Fibroblast of skin of back (primary cell): ENCODE data around the gene CHRNA7. TPM values are rescaled to one million over a fixed set of nuclear protein-coding genes. Genes with fewer than 3 reads are reported as not detected.
A peak's percentile ranks its signal among the peaks of the same experiment; 100 is the strongest.

Experiments
- DNase-seq: peaks from one replicate; pipeline ENCODE4 v3.0.0-alpha.2; 2013
- polyA plus RNA-seq, 2 experiments: library from polyadenylated mRNA; unstranded; fragments of 120-200 nt; gene quantifications; one replicate each; pipeline ENCODE4 v1.2.1, GENCODE V29; 2013; ENCODE audit not compliant: insufficient read length in 2 of 2

CHRNA7 gene
- polyA plus RNA-seq (2013, experiment 1 of 2; ENCODE audit: insufficient read length) = 0.55 TPM
- polyA plus RNA-seq (2013, experiment 2 of 2; ENCODE audit: insufficient read length) = 0.64 TPM

DNA sequence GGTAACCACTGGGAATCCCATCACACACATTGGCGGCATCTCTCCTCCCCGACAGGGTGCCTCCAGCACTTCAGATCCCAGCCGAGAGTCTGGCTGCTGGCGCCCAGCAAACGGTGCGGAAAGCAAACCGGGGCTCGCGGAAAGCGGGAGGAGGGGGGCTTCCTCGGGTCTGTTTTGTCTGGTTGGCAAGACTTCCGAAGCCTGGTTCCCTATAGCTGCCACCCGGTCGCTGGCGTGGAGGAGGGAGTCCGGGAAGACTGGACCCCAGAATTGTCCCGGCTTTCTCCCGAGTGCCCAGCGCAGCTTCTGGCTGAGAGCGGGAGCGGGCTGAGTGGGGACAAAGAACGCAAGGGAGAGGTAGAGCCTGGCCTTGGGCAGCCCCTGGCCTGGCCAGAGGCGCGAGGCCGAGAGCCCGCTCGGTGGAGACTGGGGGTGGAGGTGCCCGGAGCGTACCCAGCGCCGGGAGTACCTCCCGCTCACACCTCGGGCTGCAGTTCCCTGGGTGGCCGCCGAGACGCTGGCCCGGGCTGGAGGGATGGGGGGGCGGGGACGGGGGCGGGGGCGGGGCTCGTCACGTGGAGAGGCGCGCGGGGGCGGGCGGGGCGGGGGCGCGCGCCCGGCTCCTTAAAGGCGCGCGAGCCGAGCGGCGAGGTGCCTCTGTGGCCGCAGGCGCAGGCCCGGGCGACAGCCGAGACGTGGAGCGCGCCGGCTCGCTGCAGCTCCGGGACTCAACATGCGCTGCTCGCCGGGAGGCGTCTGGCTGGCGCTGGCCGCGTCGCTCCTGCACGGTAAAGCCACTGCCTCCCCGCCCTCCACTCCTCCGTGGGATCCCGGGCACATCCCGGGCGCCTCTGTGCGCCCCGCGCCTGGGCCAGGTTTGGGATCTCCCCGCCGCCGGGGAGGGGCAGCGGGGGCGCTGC is at the start of gene CHRNA7:
Gene CHRNA7 (plus strand): TSS at position 654 of the 920 bp plus-strand sequence. CDS start 80 bp downstream, at position 734.
- DNase-seq = peak; percentile 62

- no peak for DNase-seq
Observed at GRCh38 chr15:31985607-31986006, 44.7 kb upstream of the CHRNA7 start.

GRCh38 chr15:31993062-31993461 is 37.3 kb upstream of the CHRNA7 start:
- DNase-seq = no peak

DNA sequence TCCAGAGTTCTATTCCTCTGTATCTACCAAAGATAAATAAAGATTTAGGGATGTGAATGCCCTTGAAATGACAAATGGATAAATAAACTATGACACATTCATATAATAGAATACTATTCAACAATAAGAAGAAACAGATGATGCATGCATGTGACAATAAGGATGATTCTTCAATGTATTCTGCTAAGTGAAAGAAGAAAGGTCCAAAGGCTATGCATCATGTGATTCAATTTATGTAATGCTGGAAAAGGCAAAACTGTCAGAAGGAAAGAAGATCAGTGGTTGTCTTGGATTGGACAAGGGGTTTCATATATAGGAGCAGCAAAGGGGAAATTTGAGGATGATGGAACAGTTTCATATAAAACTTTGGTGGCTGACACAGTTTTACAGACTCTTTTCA is 32.6 kb upstream of the CHRNA7 start:
- no peak for DNase-seq

- DNase-seq = no peak
Observed at GRCh38 chr15:32003558-32003957, 26.8 kb upstream of the CHRNA7 start.

- no peak for DNase-seq
Observed at GRCh38 chr15:32004249-32004648, 26.1 kb upstream of the CHRNA7 start.

DNA sequence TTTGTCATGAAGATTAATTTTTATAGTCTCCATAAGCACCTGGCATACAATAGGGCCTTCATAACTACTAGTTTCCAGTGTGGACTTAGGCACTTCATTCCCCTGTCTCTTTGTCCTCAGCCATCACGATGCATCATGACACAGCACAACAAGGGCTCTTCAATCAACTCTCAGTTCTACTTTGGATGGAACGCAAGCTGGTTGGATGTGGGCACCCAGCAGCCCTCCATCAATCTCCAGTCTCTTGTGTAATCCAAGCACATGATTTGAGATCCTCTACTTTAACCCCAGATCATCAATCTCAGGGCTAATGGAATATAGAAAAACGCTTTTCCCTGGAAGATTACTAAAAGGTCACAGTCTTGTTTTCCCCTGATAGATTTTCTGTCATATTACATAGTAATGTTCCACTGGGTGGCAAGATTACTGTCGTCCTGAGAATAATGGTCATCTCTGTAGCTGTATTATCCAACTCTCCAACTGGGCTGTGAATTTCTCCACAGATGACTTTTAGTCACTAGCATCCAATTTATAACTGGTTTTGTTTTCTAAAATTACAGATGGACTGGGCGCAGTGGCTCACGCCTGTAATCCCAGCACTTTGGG is 22.9 kb upstream of the CHRNA7 start:
- DNase-seq = no peak

DNA sequence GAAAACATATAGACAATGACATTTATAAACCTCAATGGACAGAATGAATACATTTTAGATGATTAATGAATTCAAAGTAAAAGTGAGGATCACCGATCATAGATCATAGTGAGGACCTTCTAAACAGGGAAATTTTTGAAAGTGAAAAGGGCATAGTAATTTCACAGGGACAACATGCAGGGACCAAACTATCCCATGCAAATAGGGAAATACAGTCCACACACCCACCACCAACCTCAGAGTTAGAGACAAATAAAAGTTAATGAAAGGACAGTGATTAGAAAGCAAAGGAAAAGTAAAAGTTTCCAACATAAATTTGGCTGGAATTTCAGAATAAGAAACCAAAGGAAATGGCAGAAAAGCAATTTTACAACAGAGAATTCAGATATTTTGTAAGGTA is 15.4 kb upstream of the CHRNA7 start:
- no peak for DNase-seq

DNA sequence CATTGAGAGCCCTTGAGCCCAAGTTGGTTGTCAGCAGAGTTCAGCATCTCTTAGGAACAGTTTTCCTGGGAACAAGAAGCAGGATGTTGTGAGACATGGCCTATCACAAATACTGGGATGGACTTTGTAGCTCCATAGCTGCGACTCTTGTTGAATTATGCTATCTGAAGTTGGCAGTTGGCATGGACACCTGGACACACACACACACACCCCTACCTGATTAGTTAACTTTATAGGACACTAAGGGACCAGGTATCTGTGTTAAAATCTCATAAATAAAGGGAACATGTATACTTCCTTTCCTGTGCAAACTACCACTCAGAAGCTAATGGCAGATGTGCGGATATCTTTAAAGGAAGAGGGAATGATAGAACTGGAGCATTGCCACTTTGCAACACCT is 10.2 kb upstream of the CHRNA7 start:
- DNase-seq = no peak

DNA sequence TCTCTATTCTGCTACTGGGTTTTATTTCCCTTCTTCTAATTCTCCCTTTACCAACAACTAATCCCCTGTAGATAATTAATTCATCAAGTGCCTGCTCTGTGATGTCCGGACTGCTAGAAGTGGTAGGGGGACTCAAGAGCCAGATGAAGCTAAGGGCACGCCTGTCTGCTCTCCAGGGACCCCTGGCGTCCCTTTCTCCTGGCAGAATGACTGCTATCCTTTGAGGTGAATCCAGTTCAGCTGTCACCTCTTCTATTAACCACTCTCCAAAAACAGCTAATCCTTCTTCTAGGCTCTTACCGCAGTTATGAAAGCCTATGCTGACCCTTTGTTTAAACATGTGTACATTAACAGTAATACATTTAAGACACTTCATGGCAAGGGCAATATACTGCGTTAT is 1.4 kb upstream of the CHRNA7 start:
- DNase-seq = no peak

- DNase-seq = peak; percentile 21
Observed at GRCh38 chr15:32029409-32029861, 880 bp upstream of the CHRNA7 start.

DNA sequence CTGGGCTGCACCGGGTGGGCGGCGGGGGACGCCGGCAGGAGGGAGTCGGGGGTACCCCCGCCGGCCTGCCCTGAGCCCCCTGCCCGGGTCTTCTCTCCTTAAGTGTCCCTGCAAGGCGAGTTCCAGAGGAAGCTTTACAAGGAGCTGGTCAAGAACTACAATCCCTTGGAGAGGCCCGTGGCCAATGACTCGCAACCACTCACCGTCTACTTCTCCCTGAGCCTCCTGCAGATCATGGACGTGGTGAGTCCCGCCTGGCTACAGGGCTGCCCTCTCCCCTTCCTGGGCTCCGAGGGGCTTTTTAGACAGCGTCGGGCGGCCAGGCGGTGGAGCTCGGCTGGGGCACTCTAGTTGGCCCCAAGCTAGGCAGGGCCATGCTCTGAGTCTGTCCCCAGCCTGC is 480 bp downstream of the CHRNA7 start:
- peak; percentile 9 for DNase-seq

DNA sequence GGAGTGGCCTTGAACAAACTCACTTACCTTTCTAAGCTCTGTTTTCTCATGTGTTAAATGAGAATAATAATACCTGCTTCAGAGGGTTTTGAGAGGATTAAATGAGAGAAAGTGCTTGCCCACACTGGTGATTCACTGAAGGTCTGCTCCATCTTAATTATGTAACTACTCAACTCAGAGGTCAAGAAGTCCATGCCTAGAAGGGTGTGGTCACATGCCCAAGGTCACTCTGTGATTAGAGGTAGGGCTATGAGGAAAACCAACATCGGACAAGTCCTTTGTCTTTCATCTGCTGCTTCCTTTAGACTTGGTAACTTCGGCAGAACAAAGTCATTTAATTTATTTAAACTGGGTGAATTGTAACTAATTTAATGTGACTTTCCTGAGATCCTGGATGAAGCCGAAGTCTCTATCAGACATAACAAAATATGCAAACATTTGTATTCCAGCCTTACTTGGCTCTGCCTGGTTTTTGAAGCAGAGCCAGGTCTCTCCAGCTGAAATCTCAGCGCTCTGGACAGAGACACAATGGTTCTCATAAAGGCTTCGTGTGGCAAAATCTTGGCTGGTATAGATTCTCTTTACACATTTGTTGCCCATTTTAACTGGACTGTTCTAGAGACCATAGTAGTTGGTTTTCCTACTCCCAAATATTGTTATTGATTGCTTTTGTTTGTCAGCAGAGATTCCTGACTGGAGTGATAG is 3.0 kb downstream of the CHRNA7 start:
- no peak for DNase-seq

DNA sequence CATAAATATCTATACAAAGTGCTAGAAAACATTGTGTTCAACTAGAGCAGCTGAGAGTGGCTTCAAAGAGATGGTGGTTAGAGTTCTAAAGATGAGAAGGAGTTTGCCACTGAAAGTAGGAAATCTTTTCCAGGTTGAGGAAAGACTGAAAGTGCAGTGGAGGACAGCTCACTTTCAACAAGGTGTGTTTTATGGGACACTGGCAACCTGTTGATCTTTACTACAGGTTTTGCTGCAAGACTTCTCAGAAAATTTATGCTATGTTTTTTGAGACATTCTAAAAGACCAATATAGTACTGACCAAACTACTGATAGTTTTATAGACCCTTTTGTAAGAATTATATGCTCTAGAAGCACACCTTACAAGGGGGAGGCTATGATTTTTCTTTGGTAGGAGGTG is 3.8 kb downstream of the CHRNA7 start:
- DNase-seq = no peak

DNA sequence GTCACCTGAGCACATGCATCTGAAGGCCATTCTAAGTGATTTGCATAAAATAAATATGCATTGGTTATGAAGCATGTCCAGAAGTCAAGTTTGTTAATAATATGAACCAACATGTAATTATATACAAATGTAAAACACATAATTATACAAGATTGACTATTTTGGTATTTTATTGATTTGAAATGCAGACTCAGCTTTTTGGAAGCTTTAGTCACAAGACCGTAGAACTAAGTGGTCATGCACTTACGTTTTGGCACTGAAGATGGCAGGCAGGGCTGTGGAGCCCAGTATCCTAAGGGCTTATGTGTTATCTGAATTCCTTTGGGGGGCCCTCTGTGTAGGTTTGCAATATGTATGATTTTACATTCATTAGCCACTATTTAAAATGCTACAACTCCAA is 5.0 kb downstream of the CHRNA7 start:
- no peak for DNase-seq

GRCh38 chr15:32036971-32037370 is 6.7 kb downstream of the CHRNA7 start:
- no peak for DNase-seq

DNA sequence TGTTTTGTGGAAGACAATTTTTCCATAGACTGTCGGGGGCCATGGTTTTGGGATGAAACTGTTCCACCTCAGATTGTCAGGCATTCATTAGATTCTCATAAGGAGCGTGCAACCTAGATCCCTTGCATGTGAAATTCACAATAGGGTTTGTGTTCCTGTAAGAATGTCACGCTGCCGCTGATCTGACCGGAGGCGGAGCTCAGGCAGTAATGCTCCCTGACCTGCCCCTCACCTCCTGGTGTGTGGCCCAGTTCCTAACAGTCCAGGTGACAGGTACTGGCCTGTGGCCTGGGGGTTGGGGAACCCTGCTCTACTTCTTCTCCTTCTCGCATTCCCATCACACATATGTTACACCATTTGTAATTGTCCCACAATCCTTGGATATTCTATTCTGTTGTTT is 11.0 kb downstream of the CHRNA7 start:
- no peak for DNase-seq

DNA sequence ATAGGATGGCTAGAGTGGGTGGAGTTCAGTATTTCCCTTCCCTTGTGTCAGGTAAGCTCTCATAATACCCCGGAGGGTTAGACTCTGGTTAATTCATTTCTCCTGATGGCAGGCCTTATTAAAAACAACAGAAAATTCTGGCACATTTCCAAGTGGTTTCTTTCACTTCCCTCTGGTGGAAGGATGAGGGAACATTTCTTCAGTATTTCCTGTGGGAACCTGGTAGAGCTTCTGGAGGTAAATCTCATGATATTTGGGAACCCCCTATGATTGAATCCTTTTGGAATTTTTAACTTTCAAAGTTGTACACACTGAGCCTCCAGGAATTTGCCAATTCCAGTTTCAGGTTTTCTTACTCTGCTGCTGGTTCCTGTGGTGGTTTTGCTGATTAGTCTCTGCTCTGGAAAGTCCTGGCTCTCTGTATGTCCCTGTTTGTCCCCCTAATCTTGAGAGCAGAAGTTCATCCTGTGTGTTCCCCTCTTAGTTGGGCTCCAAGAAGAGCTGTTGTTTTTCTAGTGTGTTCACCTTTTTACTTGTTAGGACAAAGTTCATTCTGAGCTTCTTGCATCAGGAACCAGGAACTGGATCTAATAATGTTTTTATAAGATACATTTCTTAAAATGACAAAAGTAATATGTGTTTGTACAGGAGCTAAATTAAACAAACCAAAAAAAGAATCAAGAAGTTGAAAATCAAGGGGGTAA is 12.1 kb downstream of the CHRNA7 start:
- peak; percentile 32 for DNase-seq

DNA sequence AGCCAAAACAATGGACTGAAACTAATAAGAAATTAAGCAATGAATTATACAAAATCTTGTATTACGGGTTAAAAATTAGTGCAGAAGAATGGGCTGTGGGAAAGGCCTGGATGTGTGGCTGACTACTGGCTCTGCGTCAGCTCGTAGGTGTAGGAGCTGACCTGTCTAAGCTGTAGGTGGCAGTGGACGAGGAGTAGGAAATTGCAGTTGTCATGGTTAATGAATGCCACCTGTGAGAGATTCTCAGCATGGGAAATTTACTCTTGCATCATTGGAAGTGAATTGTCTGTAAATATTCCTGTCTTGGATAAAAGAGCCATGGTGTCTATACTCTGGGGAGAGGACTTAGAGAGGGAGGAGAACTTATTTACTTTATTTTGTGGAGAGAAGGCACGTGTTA is 23.4 kb downstream of the CHRNA7 start:
- no peak for DNase-seq

- DNase-seq = no peak
Observed at GRCh38 chr15:32057876-32058425, 27.6 kb downstream of the CHRNA7 start.

DNA sequence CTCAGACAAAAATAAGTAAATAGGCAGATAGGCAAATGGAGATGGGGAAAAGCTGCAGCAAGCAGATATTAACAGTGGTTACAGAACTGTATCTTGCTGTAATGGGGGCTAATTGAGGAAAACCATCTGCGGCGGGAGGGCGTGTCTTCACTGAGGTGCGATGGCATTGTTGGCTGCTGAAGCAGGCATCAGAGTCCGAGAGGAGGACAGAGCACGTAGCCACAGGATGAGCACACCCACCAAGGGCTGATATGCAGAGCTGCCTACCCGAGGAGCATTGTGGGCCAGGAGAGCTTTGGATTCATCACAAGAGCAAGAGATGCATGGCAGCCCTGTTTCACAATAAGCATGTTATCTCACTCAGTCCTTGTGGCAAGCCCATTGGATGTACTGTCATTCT is 30.4 kb downstream of the CHRNA7 start:
- DNase-seq = no peak

- no peak for DNase-seq
Observed at GRCh38 chr15:32067115-32067514, 36.8 kb downstream of the CHRNA7 start.
